Psoas muscle (tissue), 8 donors: Measurements from ENCODE around the gene SPINDOC. TPM values are rescaled to one million over a fixed set of nuclear protein-coding genes. Genes with fewer than 3 reads are reported as not detected.
A peak's percentile ranks its signal among the peaks of the same experiment; 100 is the strongest.

ENCODE experiments used
- ATAC-seq, 4 donors: fragments of 200-7000 bp; cut with Tn5 transposase; one replicate each; pipeline ENCODE4 v1.9.1; 2020; ENCODE audit warnings: moderate library complexity in 3 of 4, mild to moderate bottlenecking in 2 of 4
- DNase-seq, 2 donors: peaks; one replicate each; pipeline ENCODE4 v3.0.0-alpha.2; 2020
- H3K27ac ChIP-seq: fragments of 200-600 bp; one replicate; pipeline ENCODE4 v1.8.0; 2022
- H3K27me3 ChIP-seq, 3 donors: fragments of 200-600 bp in 1 of 3; one replicate each; pipeline versions ENCODE4 v1.6.1 to v1.8.0; 2013 to 2022; ENCODE audit warnings: low read length in 2 of 3, mild to moderate bottlenecking in 2 of 3, moderate library complexity in 1 of 3; ENCODE audit not compliant: insufficient read depth in 3 of 3
- H3K36me3 ChIP-seq, 2 donors: fragments of 200-600 bp in 1 of 2; one replicate each; pipeline versions ENCODE4 v1.6.1 to v1.8.0; 2013 to 2022; ENCODE audit warnings: low read depth in 1 of 2, mild to moderate bottlenecking in 1 of 2, moderate library complexity in 1 of 2; ENCODE audit not compliant: insufficient read depth in 1 of 2
- H3K4me1 ChIP-seq: fragments of 200-600 bp; one replicate; pipeline ENCODE4 v1.8.0; 2022
- H3K4me3 ChIP-seq: fragments of 200-600 bp; one replicate; pipeline ENCODE4 v1.8.0; 2022; ENCODE audit warnings: mild to moderate bottlenecking
- H3K9me3 ChIP-seq: fragments of 200-600 bp; one replicate; pipeline ENCODE4 v1.8.0; 2022
- WGBS, 3 donors: extraction: QIAGEN DNeasy Blood & Tissue Kit; methylation state at CpG; one replicate each; pipeline versions ENCODE4 v1.1.6 to v1.1.7; 2013; 5-methylcytosine and 5-hydroxymethylcytosine counted together
- intact Hi-C, 2 donors: fragments of 100-400 bp; cut with DNase I; formaldehyde crosslinking; loops; one replicate each; pipeline versions ENCODE4 v1.11.0 to v1.14.2; 2022
- polyA plus RNA-seq, 3 donors: library from polyadenylated mRNA; stranded (reverse); fragments of 200-250 nt; gene quantifications; one replicate each; pipeline ENCODE4 v1.2.3, GENCODE V29; 2013
- total RNA-seq, 4 donors: library from RNA; stranded (reverse); fragmentation: NEBNext Ultra II Directional in 2 of 4; extraction: Animal tissue kit (Norgen Biotek cat#: 25700) in 2 of 4; gene quantifications; one replicate each; pipeline versions ENCODE4 v1.2.1 to v1.2.4, GENCODE V29; 2021 to 2023
- TF ChIP-seq, protein P1 (sequence below): fragments of 200-600 bp; IDR thresholded peaks from one replicate; pipeline ENCODE4 v1.8.0; 2022; ENCODE audit warnings: antibody characterized with exemption
- donor health status: healthy with polysubstance abuse.
- donor health status: DM: no; HTN: no; CAD: no; lungs with moderate emphysema.
- donor health status: Bipolar disorder and iron deficiency.
- donor health status: healthy.
- donor health status: DM: yes; HTN: yes; CAD: no.
- donor health status: DM: no; HTN: no; CAD: no.
- donor health status: DM: no; HTN: no; CAD: no.
- donor health status: DM: yes; HTN: yes; CAD: no.

SPINDOC gene
- total and polyA plus RNA-seq, 7 donors = 2.7 to 8.8 (median 4.7) TPM

DNA sequence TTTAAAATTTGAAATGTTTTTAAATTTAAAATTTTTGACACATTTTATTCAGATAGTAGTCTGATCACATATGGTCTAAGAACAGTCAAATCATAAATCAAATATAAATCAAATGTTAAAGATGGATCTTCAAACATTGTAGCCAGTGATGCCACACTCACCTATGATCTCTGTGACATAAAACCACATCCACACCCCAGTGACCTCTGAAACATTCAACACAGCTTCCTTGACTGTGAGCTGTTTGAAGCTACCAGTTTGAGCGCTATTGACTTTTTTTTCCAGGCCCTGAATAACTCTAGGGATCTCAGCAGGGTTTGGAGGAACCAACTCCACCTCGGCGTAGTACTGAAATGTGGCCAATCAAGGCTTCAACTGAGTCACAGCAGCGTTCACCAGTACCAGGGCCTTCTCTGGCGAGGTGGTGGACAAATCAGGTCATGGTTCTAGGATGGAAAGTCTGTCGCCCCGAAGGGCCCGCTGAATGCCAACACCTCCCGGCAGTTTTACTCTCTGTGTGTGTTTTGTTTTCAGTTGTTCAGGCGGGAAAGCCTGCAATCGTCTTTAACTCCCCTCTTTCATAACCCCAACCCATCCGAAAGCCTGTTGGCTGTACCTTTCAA, 21.4 kb downstream of the SPINDOC start:
- Histone ChIP-seq H3K27me3 (no peaks in the 10 kb centered on the region), H3K27ac (no peak overlapping the region), H3K9me3 (no peaks in the 10 kb centered on the region), H3K4me1 (peaks cover 11% of the 10 kb centered on the region), H3K4me3 (no peak overlapping the region), H3K36me3 (no peaks in the 10 kb centered on the region)
- TF ChIP-seq, protein P1, sequence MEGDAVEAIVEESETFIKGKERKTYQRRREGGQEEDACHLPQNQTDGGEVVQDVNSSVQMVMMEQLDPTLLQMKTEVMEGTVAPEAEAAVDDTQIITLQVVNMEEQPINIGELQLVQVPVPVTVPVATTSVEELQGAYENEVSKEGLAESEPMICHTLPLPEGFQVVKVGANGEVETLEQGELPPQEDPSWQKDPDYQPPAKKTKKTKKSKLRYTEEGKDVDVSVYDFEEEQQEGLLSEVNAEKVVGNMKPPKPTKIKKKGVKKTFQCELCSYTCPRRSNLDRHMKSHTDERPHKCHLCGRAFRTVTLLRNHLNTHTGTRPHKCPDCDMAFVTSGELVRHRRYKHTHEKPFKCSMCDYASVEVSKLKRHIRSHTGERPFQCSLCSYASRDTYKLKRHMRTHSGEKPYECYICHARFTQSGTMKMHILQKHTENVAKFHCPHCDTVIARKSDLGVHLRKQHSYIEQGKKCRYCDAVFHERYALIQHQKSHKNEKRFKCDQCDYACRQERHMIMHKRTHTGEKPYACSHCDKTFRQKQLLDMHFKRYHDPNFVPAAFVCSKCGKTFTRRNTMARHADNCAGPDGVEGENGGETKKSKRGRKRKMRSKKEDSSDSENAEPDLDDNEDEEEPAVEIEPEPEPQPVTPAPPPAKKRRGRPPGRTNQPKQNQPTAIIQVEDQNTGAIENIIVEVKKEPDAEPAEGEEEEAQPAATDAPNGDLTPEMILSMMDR = no peak
- intact Hi-C loops = loop anchor here (5.0 to 10.0 kb wide), 4 partner anchors 38 to 320 kb away; partner anchors contain the start of gene ZFTA (in 1 of the 2)
- ATAC-seq (no peak), DNase-seq (peak in 1 of 2 donors; percentile 11)
- WGBS, 3 donors = 85 to 91% (median 87%) methylated on average over 12 of the region's 12 CpGs

DNA sequence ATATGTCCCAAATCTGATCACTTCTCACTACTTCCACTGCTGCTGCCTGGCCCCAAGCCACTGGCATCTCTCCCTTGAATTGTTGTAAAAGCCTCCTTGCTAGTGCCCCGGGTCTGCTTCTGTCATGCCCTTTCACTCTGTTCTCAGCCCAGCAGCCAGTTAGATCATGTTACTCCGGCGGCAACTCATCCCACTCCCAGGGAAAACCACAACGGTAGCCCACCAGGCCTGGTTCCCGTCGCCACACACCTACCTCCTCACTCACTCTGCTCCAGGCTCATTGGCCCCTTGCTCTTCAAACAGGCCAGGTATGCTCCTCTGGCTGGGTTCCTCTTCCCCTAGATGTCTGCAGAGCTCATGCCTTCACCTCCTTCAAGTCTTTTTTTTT, 21.9 kb downstream of the SPINDOC start:
- 64 to 71% (median 65%) methylated on average over 6 of the region's 6 CpGs for WGBS, 3 donors
- no peak for ATAC-seq
- intact Hi-C loops = loop anchor here (5.0 to 10.0 kb wide), 4 partner anchors 37 to 320 kb away; partner anchors contain the start of gene ZFTA (in 1 of the 2)

DNA sequence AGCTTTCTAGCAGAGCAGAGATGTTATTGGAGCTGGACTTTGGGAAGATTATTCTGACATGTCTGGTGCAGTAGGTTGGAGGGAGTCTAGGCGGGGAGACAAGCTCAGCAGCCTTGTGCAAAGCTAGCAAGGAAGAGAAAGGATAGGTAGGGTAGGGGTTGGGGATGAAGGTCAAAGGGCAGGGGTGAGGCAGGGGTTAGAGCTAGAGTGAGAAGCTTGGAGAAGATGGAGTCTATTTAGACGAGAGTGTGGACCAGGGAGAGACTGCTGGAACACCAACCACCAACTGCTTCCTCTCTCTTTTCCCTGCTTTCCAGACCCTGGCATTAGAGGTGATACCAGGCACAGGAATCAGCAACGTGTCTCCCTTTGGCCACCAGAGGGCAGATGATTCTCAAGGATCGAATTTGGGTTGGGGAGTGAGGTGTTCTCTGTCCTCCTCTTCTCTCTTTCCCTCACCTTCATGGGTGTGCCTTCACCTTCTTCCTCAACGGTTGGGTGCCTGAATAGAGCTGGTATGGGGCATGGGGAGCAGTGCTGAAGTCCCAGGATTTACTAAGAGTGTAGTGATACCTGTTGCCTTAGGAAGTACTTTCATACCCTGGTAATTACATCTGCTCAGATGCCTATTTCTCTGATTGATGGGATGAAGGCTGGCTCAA, 23.9 kb downstream of the SPINDOC start:
- H3K36me3 ChIP-seq = peaks cover 0 to 7% of the 10 kb centered on the region in 2 donors
- intact Hi-C loops = loop anchor here (1.0 to 10.0 kb wide), 5 partner anchors 35 to 318 kb away; partner anchors contain the start of gene ZFTA (in 1 of the 2)
- TF ChIP-seq, protein P1 = peak; percentile 87
- ATAC-seq (peak; percentile 23 to 67 (median 45)), DNase-seq (peak; percentile 64 to 80)
- no peak overlapping the region for H3K4me3 ChIP-seq
- no peaks in the 10 kb centered on the region for H3K27me3 ChIP-seq
- H3K27ac ChIP-seq = peak overlapping the region; percentile 92
- WGBS, 3 donors = 15 to 16% (median 16%) methylated on average over 5 of the region's 5 CpGs
- peaks cover 30% of the 10 kb centered on the region for H3K4me1 ChIP-seq
- H3K9me3 ChIP-seq = no peaks in the 10 kb centered on the region

More for the DNA sequence above, 21.9 kb downstream of the SPINDOC start:
- no peaks in the 10 kb centered on the region for H3K9me3 ChIP-seq
- H3K27ac ChIP-seq = no peak overlapping the region
- no peaks in the 10 kb centered on the region for H3K27me3 ChIP-seq
- peak in 1 of 2 donors; percentile 4 for DNase-seq
- TF ChIP-seq, protein P1 = no peak
- H3K4me1 ChIP-seq = peaks cover 12% of the 10 kb centered on the region
- no peaks in the 10 kb centered on the region for H3K36me3 ChIP-seq
- no peak overlapping the region for H3K4me3 ChIP-seq

DNA sequence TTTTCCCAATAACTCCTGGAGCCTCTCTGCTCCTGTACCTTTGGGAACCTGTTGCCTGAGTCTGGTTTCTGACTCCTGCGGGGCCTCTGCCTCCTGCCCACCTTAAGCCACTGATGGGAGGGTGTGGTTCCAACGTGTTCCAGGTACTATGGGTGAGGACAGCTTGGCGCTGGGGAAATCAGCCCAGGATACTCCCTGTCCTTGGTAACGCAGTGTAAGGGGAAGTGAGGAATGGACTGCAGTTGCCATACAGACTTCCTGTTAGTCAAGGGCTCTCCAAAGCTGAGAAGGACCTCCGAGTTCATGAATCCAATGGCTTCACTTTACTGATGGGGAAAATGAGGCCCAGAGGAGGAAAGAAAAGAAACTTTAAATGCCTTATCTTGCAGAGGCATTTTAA, 24.5 kb downstream of the SPINDOC start:
- WGBS, 3 donors = 48 to 65% (median 57%) methylated on average over 5 of the region's 5 CpGs
- peak overlapping the region; percentile 92 for H3K27ac ChIP-seq
- peaks cover 36% of the 10 kb centered on the region for H3K4me1 ChIP-seq
- H3K9me3 ChIP-seq = no peaks in the 10 kb centered on the region
- DNase-seq (no peak), ATAC-seq (no peak)
- TF ChIP-seq, protein P1 = no peak
- H3K4me3 ChIP-seq = peak overlapping the region; percentile 89
- peaks cover 0 to 13% of the 10 kb centered on the region in 2 donors for H3K36me3 ChIP-seq
- H3K27me3 ChIP-seq = no peaks in the 10 kb centered on the region
- intact Hi-C loops = loop anchor here (1.0 to 10.0 kb wide), 6 partner anchors 35 to 317 kb away; partner anchors contain the start of gene ZFTA (in 1 of the 2)
